ENCODE data around the gene CYP11A1.

The CYP11A1 gene

GRCh38 chr15:74403991-74404563 is 36.6 kb upstream of the CYP11A1 start:
- TF ChIP-seq EZH2phosphoT487 (IDR thresholded peaks at IDR 0.05; ENCODE audit: low read length) = no peak
- TF ChIP-seq EZH2 (optimal IDR thresholded peaks at IDR 0.05; ENCODE audit: low read depth, low read length) = no peak
- TF ChIP-seq, protein P1, sequence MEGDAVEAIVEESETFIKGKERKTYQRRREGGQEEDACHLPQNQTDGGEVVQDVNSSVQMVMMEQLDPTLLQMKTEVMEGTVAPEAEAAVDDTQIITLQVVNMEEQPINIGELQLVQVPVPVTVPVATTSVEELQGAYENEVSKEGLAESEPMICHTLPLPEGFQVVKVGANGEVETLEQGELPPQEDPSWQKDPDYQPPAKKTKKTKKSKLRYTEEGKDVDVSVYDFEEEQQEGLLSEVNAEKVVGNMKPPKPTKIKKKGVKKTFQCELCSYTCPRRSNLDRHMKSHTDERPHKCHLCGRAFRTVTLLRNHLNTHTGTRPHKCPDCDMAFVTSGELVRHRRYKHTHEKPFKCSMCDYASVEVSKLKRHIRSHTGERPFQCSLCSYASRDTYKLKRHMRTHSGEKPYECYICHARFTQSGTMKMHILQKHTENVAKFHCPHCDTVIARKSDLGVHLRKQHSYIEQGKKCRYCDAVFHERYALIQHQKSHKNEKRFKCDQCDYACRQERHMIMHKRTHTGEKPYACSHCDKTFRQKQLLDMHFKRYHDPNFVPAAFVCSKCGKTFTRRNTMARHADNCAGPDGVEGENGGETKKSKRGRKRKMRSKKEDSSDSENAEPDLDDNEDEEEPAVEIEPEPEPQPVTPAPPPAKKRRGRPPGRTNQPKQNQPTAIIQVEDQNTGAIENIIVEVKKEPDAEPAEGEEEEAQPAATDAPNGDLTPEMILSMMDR (IDR thresholded peaks at IDR 0.05; ENCODE audit: low read length) = no peak
- DNase-seq = no peak
- peak overlapping the region; percentile 69 for H2AFZ ChIP-seq (ENCODE audit: low read length)
- peaks cover 34% of the 10 kb centered on the region for H3F3A ChIP-seq (ENCODE audit: insufficient read depth, low read length)
- H3K36me3 ChIP-seq (replicated peaks; ENCODE audit: insufficient read depth, low read length) = no peaks in the 10 kb centered on the region
- H3K4me2 ChIP-seq (ENCODE audit: low read depth, low read length) = no peak overlapping the region
- peak overlapping the region; percentile 95; the same call in 1 of the 2 replicates for H3K27ac ChIP-seq (ENCODE audit: low read length)
- peaks cover 44% of the 10 kb centered on the region for H3K4me1 ChIP-seq (ENCODE audit: low read length)
- no peaks in the 10 kb centered on the region for H4K20me1 ChIP-seq (ENCODE audit: insufficient read depth, low read length)
- no peak overlapping the region for H3K9ac ChIP-seq (ENCODE audit: low read length)
- no peaks in the 10 kb centered on the region for H3K9me2 ChIP-seq (replicated peaks; ENCODE audit: insufficient read depth, low read length)
- H3K4me3 ChIP-seq (ENCODE audit: low read length) = no peak overlapping the region
- no peaks in the 10 kb centered on the region for H3K27me3 ChIP-seq (replicated peaks; ENCODE audit: insufficient read depth, low read length)
- H3K79me2 ChIP-seq (ENCODE audit: low read length) = no peaks in the 10 kb centered on the region
- H3K9me3 ChIP-seq (replicated peaks; ENCODE audit: insufficient read depth, low read length) = no peaks in the 10 kb centered on the region

DNA sequence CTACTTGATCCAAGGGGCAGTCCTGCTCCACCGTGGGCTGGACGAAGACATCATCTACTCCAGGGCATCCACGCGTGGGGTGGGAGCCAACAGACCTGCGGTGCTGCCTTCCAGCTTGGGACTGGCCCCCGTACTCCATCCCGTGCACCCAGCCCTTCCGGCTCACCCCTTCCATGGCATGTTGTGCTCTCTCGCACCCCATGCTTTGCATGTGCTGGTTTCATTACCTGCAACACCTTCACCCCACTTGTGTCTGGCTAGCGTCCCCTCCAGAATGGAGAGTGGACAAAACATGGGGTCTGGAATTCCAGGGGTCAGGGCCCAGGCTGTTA is 36.1 kb upstream of the CYP11A1 start:
- H3K4me2 ChIP-seq (ENCODE audit: low read depth, low read length) = peak overlapping the region; percentile 50; the same call in 1 of the 2 replicates
- no peaks in the 10 kb centered on the region for H3K9me3 ChIP-seq (replicated peaks; ENCODE audit: insufficient read depth, low read length)
- peak overlapping the region; percentile 69 for H2AFZ ChIP-seq (ENCODE audit: low read length)
- H3K79me2 ChIP-seq (ENCODE audit: low read length) = no peaks in the 10 kb centered on the region
- DNase-seq = no peak
- H3K4me3 ChIP-seq (ENCODE audit: low read length) = no peak overlapping the region
- TF ChIP-seq, protein P1 (IDR thresholded peaks at IDR 0.05; ENCODE audit: low read length) = no peak
- TF ChIP-seq EZH2phosphoT487 (IDR thresholded peaks at IDR 0.05; ENCODE audit: low read length) (no peak), EZH2 (optimal IDR thresholded peaks at IDR 0.05; ENCODE audit: low read depth, low read length) (no peak)
- no peaks in the 10 kb centered on the region for H4K20me1 ChIP-seq (ENCODE audit: insufficient read depth, low read length)
- H3K27ac ChIP-seq (ENCODE audit: low read length) = peak overlapping the region; percentile 95; the same call in 1 of the 2 replicates
- H3K36me3 ChIP-seq (replicated peaks; ENCODE audit: insufficient read depth, low read length) = no peaks in the 10 kb centered on the region
- H3K9ac ChIP-seq (ENCODE audit: low read length) = no peak overlapping the region; the same call in 1 of the 2 replicates
- H3K4me1 ChIP-seq (ENCODE audit: low read length) = peaks cover 44% of the 10 kb centered on the region
- H3K27me3 ChIP-seq (replicated peaks; ENCODE audit: insufficient read depth, low read length) = no peaks in the 10 kb centered on the region
- no peaks in the 10 kb centered on the region for H3K9me2 ChIP-seq (replicated peaks; ENCODE audit: insufficient read depth, low read length)
- peaks cover 34% of the 10 kb centered on the region for H3F3A ChIP-seq (ENCODE audit: insufficient read depth, low read length)

GRCh38 chr15:74402873-74403587 is 35.6 kb upstream of the CYP11A1 start:
- peaks cover 47% of the 10 kb centered on the region for H3K4me1 ChIP-seq (ENCODE audit: low read length)
- H3K9me3 ChIP-seq (replicated peaks; ENCODE audit: insufficient read depth, low read length) = no peaks in the 10 kb centered on the region
- no peak overlapping the region for H3K4me3 ChIP-seq (ENCODE audit: low read length)
- no peaks in the 10 kb centered on the region for H4K20me1 ChIP-seq (ENCODE audit: insufficient read depth, low read length)
- H3K9ac ChIP-seq (ENCODE audit: low read length) = peak overlapping the region; percentile 42
- no peaks in the 10 kb centered on the region for H3K79me2 ChIP-seq (ENCODE audit: low read length)
- peak overlapping the region; percentile 69 for H2AFZ ChIP-seq (ENCODE audit: low read length)
- no peaks in the 10 kb centered on the region for H3K36me3 ChIP-seq (replicated peaks; ENCODE audit: insufficient read depth, low read length)
- H3K4me2 ChIP-seq (ENCODE audit: low read depth, low read length) = peak overlapping the region; percentile 50
- no peaks in the 10 kb centered on the region for H3K27me3 ChIP-seq (replicated peaks; ENCODE audit: insufficient read depth, low read length)
- H3K9me2 ChIP-seq (replicated peaks; ENCODE audit: insufficient read depth, low read length) = no peaks in the 10 kb centered on the region
- peak overlapping the region; percentile 95 for H3K27ac ChIP-seq (ENCODE audit: low read length)
- TF ChIP-seq, protein P1 (IDR thresholded peaks at IDR 0.05; ENCODE audit: low read length) = no peak
- TF ChIP-seq EZH2phosphoT487 (IDR thresholded peaks at IDR 0.05; ENCODE audit: low read length) = no peak
- TF ChIP-seq EZH2 (optimal IDR thresholded peaks at IDR 0.05; ENCODE audit: low read depth, low read length) = no peak
- peaks cover 34% of the 10 kb centered on the region for H3F3A ChIP-seq (ENCODE audit: insufficient read depth, low read length)
- DNase-seq = peak; percentile 70

Data from MM.1S (cell line).